HCT116 (cell line): ENCODE measurements around the gene RAPSN. TPM values are rescaled to one million over a fixed set of nuclear protein-coding genes. Genes with fewer than 3 reads are reported as not detected.

Experiments used
- ATAC-seq: fragments of 200-7000 bp; cut with Tn5 transposase; 2 replicates; pipeline ENCODE4 v1.9.1; 2020; ENCODE audit warnings: mild to moderate bottlenecking, moderate library complexity
- BruUV-seq: library from RNA; stranded (reverse); fragments of 400-500 nt; replicated peaks from 2 replicates; lab custom pipeline; 2021; lab: Mats Ljungman, UMichigan
- CTCF ChIA-PET: fragments of 300-600 bp; sonication (Branson Sonifier 250); formaldehyde crosslinking; loops from one replicate; lab custom pipeline; 2021; ENCODE audit warnings: antibody characterized with exemption; lab: Charles Lee
- POLR2A ChIA-PET: fragments of 300-600, 350-600 bp; sonication (Branson Sonifier 250); formaldehyde crosslinking; loops from one replicate; lab custom pipeline; 2021; ENCODE audit warnings: antibody characterized with exemption; lab: Charles Lee
- RAD21 ChIA-PET, 2 experiments: fragments of 300-600 bp; sonication (Branson Sonifier 250); formaldehyde crosslinking; loops; one replicate each; lab custom pipeline; 2023; ENCODE audit warnings: low total read pairs in 2 of 2; ENCODE audit not compliant: uncharacterized antibody in 2 of 2, unreplicated experiment in 2 of 2, low non-redundant PET in 1 of 2; lab: Charles Lee
- DNase-seq: peaks from one replicate; pipeline ENCODE4 v3.0.0-alpha.2; 2010; ENCODE audit warnings: low read depth, low spot score
- H2AFZ ChIP-seq: fragments of 200-600 bp; shearing (Covaris generic), sonication (generic); 2 replicates; pipeline ENCODE4 v1.6.1; 2017; ENCODE audit warnings: low read depth, mixed run types, mixed read lengths, antibody characterized with exemption, low read length; ENCODE audit not compliant: poor library complexity, severe bottlenecking
- H3K27ac ChIP-seq: 2 replicates; pipeline ENCODE4 v1.5.1; 2012; ENCODE audit warnings: low read depth, low read length
- H3K27me3 ChIP-seq: fragments of 200-600 bp; sonication (generic); 2 replicates; pipeline ENCODE4 v1.6.1; 2016; ENCODE audit warnings: mixed run types, low read length, mixed read lengths; ENCODE audit not compliant: insufficient read depth
- H3K36me3 ChIP-seq, 2 experiments: fragments of 200-500 bp in 1 of 2; fragments of 200-600 bp in 1 of 2; sonication (Bioruptor generic) in 1 of 2; sonication (generic) in 1 of 2; 2 replicates each; pipeline versions ENCODE4 v1.5.1 to v1.6.1; 2014 to 2016; ENCODE audit warnings: low read length in 2 of 2, inconsistent platforms in 1 of 2, mixed read lengths in 1 of 2, mixed run types in 1 of 2; ENCODE audit not compliant: insufficient read depth in 2 of 2, control insufficient read depth in 1 of 2
- H3K4me1 ChIP-seq, 2 experiments: fragments of 200-600 bp in 1 of 2; sonication (generic) in 1 of 2; 2 replicates each; pipeline versions ENCODE4 v1.5.1 to v1.6.1; 2012 to 2017; ENCODE audit warnings: low read length in 2 of 2, inconsistent platforms in 1 of 2, mild to moderate bottlenecking in 1 of 2, mixed read lengths in 1 of 2, mixed run types in 1 of 2, moderate library complexity in 1 of 2; ENCODE audit not compliant: insufficient read depth in 2 of 2, control insufficient read depth in 1 of 2
- H3K4me2 ChIP-seq: fragments of 200-600 bp; sonication (generic); 2 replicates; pipeline ENCODE4 v1.6.1; 2017; ENCODE audit warnings: mixed run types, low read length, mixed read lengths
- H3K4me3 ChIP-seq, 2 experiments: fragments of 200-600 bp in 1 of 2; sonication (generic) in 1 of 2; replicated peaks in 1 of 2; 2 replicates each; pipeline ENCODE4 v1.5.1; 2011 to 2016; ENCODE audit warnings: low read length in 2 of 2, control low read depth in 1 of 2, low read depth in 1 of 2, mild to moderate bottlenecking in 1 of 2, mixed read lengths in 1 of 2, mixed run types in 1 of 2
- H3K79me2 ChIP-seq: fragments of 200-600 bp; sonication (generic); 2 replicates; pipeline ENCODE4 v1.6.1; 2017; ENCODE audit warnings: mild to moderate bottlenecking, mixed run types, low read length, moderate library complexity, mixed read lengths; ENCODE audit not compliant: insufficient read depth
- H3K9ac ChIP-seq: fragments of 200-600 bp; sonication (generic); 2 replicates; pipeline ENCODE4 v1.6.1; 2016; ENCODE audit warnings: low read length, mixed read lengths
- H3K9me2 ChIP-seq: fragments of 200-600 bp; sonication (generic), shearing (Covaris generic); 2 replicates; pipeline ENCODE4 v1.6.1; 2017; ENCODE audit warnings: mixed run types, mild to moderate bottlenecking, moderate library complexity; ENCODE audit not compliant: insufficient read depth
- H3K9me3 ChIP-seq, 2 experiments: fragments of 200-500 bp in 1 of 2; fragments of 200-600 bp in 1 of 2; sonication (Bioruptor generic) in 1 of 2; sonication (generic) in 1 of 2; 2 replicates each; pipeline ENCODE4 v1.6.1; 2014 to 2017; ENCODE audit warnings: low read length in 2 of 2, mixed read lengths in 2 of 2, inconsistent platforms in 1 of 2, low read depth in 1 of 2, mild to moderate bottlenecking in 1 of 2, mixed run types in 1 of 2, moderate library complexity in 1 of 2; ENCODE audit not compliant: control insufficient read depth in 1 of 2, insufficient read depth in 1 of 2
- H4K20me1 ChIP-seq: fragments of 200-600 bp; sonication (generic), shearing (Covaris generic); 2 replicates; pipeline ENCODE4 v1.6.1; 2017; ENCODE audit warnings: mixed run types, mild to moderate bottlenecking, moderate library complexity; ENCODE audit not compliant: insufficient read depth
- ATF3 ChIP-seq: IDR thresholded peaks from 2 replicates; pipeline ENCODE4 v1.6.1; 2012
- CBX3 ChIP-seq: IDR thresholded peaks from 2 replicates; pipeline ENCODE4 v1.6.1; 2012; ENCODE audit warnings: low read depth
- CEBPB ChIP-seq: IDR thresholded peaks from 2 replicates; pipeline ENCODE4 v1.6.1; 2012; ENCODE audit warnings: low read depth
- CTCF ChIP-seq, 3 experiments: fragments of 200-600 bp in 1 of 3; sonication (generic) in 1 of 3; IDR thresholded peaks in 2 of 3; conservative IDR thresholded peaks in 1 of 3; 2 replicates each; pipeline ENCODE4 v1.5.1; 2012 to 2017; ENCODE audit warnings: low read depth in 2 of 3, low read length in 2 of 3, antibody characterized with exemption in 1 of 3, borderline replicate concordance in 1 of 3, control low read depth in 1 of 3, mild to moderate bottlenecking in 1 of 3, mixed read lengths in 1 of 3, mixed run types in 1 of 3, moderate library complexity in 1 of 3; ENCODE audit not compliant: insufficient read depth in 1 of 3
- EGR1 ChIP-seq: IDR thresholded peaks from 2 replicates; pipeline ENCODE4 v1.6.1; 2012; ENCODE audit warnings: low read depth
- ELF1 ChIP-seq: IDR thresholded peaks from 2 replicates; pipeline ENCODE4 v1.6.1; 2012; ENCODE audit warnings: low read depth, borderline replicate concordance
- EZH2phosphoT487 ChIP-seq: fragments of 200-600 bp; IDR thresholded peaks from 2 replicates; pipeline ENCODE4 v1.6.1; 2018; ENCODE audit warnings: antibody characterized with exemption, borderline replicate concordance
- FOSL1 ChIP-seq: IDR thresholded peaks from 2 replicates; pipeline ENCODE4 v1.6.1; 2012; ENCODE audit warnings: low read depth
- JUND ChIP-seq: IDR thresholded peaks from 2 replicates; pipeline ENCODE4 v1.6.1; 2012
- MAX ChIP-seq: IDR thresholded peaks from 2 replicates; pipeline ENCODE4 v1.6.1; 2012
- POLR2A ChIP-seq: IDR thresholded peaks from 2 replicates; pipeline ENCODE4 v1.7.0; 2011; ENCODE audit warnings: borderline replicate concordance; ENCODE audit not compliant: insufficient read depth, insufficient read length; ENCODE audit errors: extremely low read depth
- POLR2AphosphoS5 ChIP-seq: IDR thresholded peaks from 2 replicates; pipeline ENCODE4 v1.6.1; 2011; ENCODE audit warnings: mild to moderate bottlenecking, low read depth, low read length, moderate library complexity
- RAD21 ChIP-seq: IDR thresholded peaks from 2 replicates; pipeline ENCODE4 v1.6.1; 2012; ENCODE audit warnings: low read depth, mild to moderate bottlenecking
- SRF ChIP-seq: IDR thresholded peaks from 2 replicates; pipeline ENCODE4 v1.6.1; 2012; ENCODE audit warnings: low read depth
- TCF7L2 ChIP-seq: IDR thresholded peaks from 2 replicates; pipeline ENCODE4 v1.7.0; 2011; ENCODE audit warnings: borderline replicate concordance, inconsistent platforms; ENCODE audit not compliant: insufficient read depth, insufficient read length; ENCODE audit errors: extremely low read depth
- ZNF274 ChIP-seq: fragments of 200-500 bp; sonication (Bioruptor generic); IDR thresholded peaks from 2 replicates; pipeline ENCODE4 v1.6.1; 2014; ENCODE audit warnings: mild to moderate bottlenecking, low read depth, low read length, inconsistent platforms
- intact Hi-C: fragments of 100-400 bp; cut with micrococcal nuclease; formaldehyde crosslinking; loops from 2 replicates; pipeline ENCODE4 v1.10.0; 2022
- total RNA-seq: library from RNA; stranded (reverse); gene quantifications from one replicate; pipeline ENCODE4 v1.2.1, GENCODE V29; 2021; ENCODE audit not compliant: unreplicated experiment

RAPSN gene
- total RNA-seq, 1 experiment from 2014 or later: 0.57 TPM

GRCh38 chr11:47445840-47446239 lies 3.1 kb downstream of the RAPSN start:
- Histone ChIP-seq H3K9me3 (no peaks in the 10 kb centered on the region), H3K79me2 (no peaks in the 10 kb centered on the region), H3K27ac (no peak overlapping the region), H3K36me3 (no peaks in the 10 kb centered on the region), H3K4me2 (no peak overlapping the region), H3K27me3 (no peaks in the 10 kb centered on the region), H3K9me2 (no peaks in the 10 kb centered on the region), H2AFZ (no peak overlapping the region), H3K9ac (no peak overlapping the region), H3K4me3 (no peak overlapping the region), H4K20me1 (no peaks in the 10 kb centered on the region), H3K4me1 (no peaks in the 10 kb centered on the region)
- no peak for ATAC-seq
- intact Hi-C loops: no loop called here
- no peak for DNase-seq
- POLR2A ChIA-PET: no interaction called here
- TF ChIP-seq CBX3: no peak
- TF ChIP-seq JUND: no peak
- TF ChIP-seq CEBPB: no peak
- no TSS peak for BruUV-seq
- CTCF ChIA-PET: interaction anchor here (1.3 kb wide), 1 partner anchor 9 kb away, joined by 5 read pairs; no protein-coding TSS in a partner anchor
- RAD21 ChIA-PET: no interaction called here

GRCh38 chr11:47443817-47444216 lies 5.1 kb downstream of the RAPSN start:
- Histone ChIP-seq H3K9me2 (no peaks in the 10 kb centered on the region), H3K4me3 (no peak overlapping the region), H2AFZ (no peak overlapping the region), H3K9ac (no peak overlapping the region), H3K4me1 (no peaks in the 10 kb centered on the region), H3K79me2 (no peaks in the 10 kb centered on the region), H3K4me2 (no peak overlapping the region), H3K9me3 (no peaks in the 10 kb centered on the region), H4K20me1 (no peaks in the 10 kb centered on the region), H3K27me3 (no peaks in the 10 kb centered on the region), H3K27ac (no peak overlapping the region), H3K36me3 (no peaks in the 10 kb centered on the region)
- no peak for TF ChIP-seq SRF
- no peak for TF ChIP-seq FOSL1
- no peak for TF ChIP-seq ELF1
- no peak for TF ChIP-seq CEBPB
- TF ChIP-seq CTCF (IDR thresholded peaks at IDR 0.05 in 2 of 3, conservative IDR thresholded peaks at IDR 0.05 in 1 of 3; ENCODE audit: borderline replicate concordance in 1 of 3, insufficient read depth in 1 of 3, low read depth in 2 of 3, low read length in 2 of 3): no peak
- TF ChIP-seq POLR2AphosphoS5: no peak
- no peak for TF ChIP-seq EZH2phosphoT487
- TF ChIP-seq POLR2A: no peak
- no peak for TF ChIP-seq JUND
- TF ChIP-seq MAX: no peak
- TF ChIP-seq RAD21: no peak
- no peak for TF ChIP-seq TCF7L2
- no peak for TF ChIP-seq ATF3
- no peak for TF ChIP-seq EGR1
- no peak for TF ChIP-seq ZNF274
- DNase-seq (no peak), ATAC-seq (no peak)
- intact Hi-C loops: no loop called here
- BruUV-seq: no TSS peak
- POLR2A ChIA-PET: no interaction called here
- CTCF ChIA-PET: interaction anchor here (3.1 kb wide), 1 partner anchor 11 kb away, joined by 16 read pairs; no protein-coding TSS in a partner anchor
- RAD21 ChIA-PET: no interaction called here
